NT2/D1 (cell line): Measurements from ENCODE around the gene NTM.

Source experiments
- YY1 ChIP-seq: IDR thresholded peaks from 2 replicates; pipeline ENCODE4 v1.6.1; 2011; ENCODE audit not compliant: insufficient read length, insufficient read depth
- ZNF274 ChIP-seq: IDR thresholded peaks from 2 replicates; pipeline ENCODE4 v1.6.1; 2011; ENCODE audit warnings: mild to moderate bottlenecking, low read depth, low read length

GRCh38 chr11:132026746-132027145 lies 656.3 kb downstream of the NTM start:
- TF ChIP-seq YY1 (no peak), ZNF274 (no peak)
